ENCODE results near the gene LAMC2.

LAMC2 gene

DNA sequence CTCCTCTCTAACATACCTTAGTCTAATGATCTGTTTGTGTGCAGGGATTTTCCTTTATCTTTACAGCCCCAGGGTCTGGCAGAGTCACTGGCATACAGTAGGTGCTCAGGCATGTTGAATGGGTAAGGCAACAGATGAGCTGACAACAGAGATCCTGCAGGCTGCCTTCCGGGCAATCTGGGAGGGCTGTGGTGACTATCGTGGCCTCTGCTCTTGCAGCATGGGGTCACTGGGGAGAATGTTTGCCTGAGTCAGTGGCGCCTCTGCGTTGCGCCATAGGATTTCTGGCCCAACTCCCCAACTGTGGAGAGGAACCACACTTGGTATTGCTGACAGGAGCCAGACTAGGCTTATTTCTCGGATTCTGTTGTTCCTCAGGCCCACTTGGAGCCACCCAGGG is 93.8 kb downstream of the LAMC2 start:
- no peak overlapping the region for H3K4me3 ChIP-seq (ENCODE audit: low read depth, low read length)
- DNase-seq (ENCODE audit: low read depth): no peak
- TF ChIP-seq, protein P1, sequence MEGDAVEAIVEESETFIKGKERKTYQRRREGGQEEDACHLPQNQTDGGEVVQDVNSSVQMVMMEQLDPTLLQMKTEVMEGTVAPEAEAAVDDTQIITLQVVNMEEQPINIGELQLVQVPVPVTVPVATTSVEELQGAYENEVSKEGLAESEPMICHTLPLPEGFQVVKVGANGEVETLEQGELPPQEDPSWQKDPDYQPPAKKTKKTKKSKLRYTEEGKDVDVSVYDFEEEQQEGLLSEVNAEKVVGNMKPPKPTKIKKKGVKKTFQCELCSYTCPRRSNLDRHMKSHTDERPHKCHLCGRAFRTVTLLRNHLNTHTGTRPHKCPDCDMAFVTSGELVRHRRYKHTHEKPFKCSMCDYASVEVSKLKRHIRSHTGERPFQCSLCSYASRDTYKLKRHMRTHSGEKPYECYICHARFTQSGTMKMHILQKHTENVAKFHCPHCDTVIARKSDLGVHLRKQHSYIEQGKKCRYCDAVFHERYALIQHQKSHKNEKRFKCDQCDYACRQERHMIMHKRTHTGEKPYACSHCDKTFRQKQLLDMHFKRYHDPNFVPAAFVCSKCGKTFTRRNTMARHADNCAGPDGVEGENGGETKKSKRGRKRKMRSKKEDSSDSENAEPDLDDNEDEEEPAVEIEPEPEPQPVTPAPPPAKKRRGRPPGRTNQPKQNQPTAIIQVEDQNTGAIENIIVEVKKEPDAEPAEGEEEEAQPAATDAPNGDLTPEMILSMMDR (IDR thresholded peaks at IDR 0.05; ENCODE audit: control insufficient read depth, extremely low read depth, insufficient read depth): no peak

DNA sequence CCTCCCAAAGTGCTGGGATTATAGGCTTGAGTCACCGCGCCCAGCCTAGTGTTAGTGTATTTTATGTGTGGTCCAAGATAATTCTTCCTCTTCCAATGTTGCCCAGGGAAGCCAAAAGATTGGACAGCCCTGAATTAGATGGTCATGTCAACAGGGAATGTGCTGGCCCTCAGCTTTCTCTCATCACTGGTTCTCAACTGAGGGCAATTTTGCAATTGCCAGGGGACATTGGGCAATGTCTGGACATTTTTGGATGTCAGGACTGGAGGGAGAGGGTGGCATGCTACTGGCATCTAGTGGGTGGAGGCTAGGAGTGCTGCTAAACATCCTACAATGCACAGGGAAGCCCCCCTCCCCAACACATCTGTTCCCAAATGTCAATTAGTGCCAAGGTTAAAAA is 95.0 kb downstream of the LAMC2 start:
- DNase-seq (ENCODE audit: low read depth): no peak
- no peak overlapping the region for H3K4me3 ChIP-seq (ENCODE audit: low read depth, low read length)
- TF ChIP-seq, protein P1 (IDR thresholded peaks at IDR 0.05; ENCODE audit: control insufficient read depth, extremely low read depth, insufficient read depth): no peak

DNA sequence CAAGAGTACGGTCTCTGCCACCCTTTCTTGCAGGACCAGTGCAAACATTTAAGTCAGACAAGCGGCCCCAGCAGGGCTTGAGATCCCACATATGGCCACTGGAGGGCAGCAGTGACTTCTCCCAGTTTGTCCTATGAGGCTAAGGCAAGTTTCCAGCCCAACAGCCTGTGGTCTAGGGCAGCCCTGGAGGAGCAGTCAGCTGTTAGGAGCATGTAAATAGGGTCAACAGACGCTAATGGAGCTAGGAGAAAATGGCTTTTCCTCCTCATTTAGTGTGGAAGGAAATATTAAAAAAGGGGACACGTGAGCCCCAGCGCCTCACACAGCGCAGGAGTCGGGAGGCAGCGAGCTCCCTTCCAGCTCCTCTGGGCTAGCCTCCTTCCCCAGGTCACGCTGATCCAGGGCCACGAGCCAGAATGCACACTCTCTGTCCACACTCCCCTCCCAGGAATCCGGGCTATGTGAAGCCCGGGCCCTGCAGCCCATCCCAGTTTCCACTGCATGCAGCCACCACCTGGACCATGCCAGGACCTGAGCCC is 95.6 kb downstream of the LAMC2 start:
- TF ChIP-seq, protein P1 (IDR thresholded peaks at IDR 0.05; ENCODE audit: control insufficient read depth, extremely low read depth, insufficient read depth): peak; percentile 87
- no peak overlapping the region for H3K4me3 ChIP-seq (ENCODE audit: low read depth, low read length)
- DNase-seq (ENCODE audit: low read depth): peak; percentile 77

DNA sequence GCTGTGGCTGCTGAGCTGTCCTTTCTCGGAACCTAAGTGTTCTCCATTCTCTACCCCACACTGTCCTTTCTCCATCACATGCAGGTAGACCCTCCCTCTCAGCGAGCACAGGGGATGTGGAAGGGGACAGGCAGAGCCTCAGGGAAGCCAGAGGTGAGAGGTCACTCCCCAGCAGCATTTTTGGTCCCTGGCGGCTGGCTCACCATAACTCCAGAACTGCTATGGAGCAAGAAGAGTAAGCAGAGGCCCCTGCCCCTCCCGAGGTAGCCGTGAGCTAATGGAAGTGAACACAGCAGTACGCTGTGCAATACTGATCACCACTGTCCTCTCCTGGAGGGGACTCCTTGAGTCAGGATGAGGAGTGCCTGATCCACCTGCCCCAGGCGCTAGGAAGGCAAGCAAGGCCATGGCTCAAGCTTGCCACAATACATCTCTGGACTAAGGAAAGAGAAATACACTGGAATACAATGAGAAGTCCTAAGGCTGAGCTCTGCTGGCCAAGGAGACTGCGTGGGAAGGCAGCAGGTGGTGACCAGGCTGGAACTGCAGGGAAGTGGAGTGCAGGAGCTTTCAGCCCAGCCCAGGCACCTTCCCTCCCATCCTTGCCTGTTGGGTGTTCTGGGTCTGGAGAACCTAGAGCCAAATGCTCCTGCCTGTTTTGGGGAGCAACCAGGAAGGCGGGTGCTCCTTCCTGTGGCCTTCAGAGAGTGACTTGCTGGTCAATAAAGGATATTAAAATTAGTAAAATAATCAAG is 96.2 kb downstream of the LAMC2 start:
- TF ChIP-seq, protein P1 (IDR thresholded peaks at IDR 0.05; ENCODE audit: control insufficient read depth, extremely low read depth, insufficient read depth): no peak
- DNase-seq (ENCODE audit: low read depth): no peak

DNA sequence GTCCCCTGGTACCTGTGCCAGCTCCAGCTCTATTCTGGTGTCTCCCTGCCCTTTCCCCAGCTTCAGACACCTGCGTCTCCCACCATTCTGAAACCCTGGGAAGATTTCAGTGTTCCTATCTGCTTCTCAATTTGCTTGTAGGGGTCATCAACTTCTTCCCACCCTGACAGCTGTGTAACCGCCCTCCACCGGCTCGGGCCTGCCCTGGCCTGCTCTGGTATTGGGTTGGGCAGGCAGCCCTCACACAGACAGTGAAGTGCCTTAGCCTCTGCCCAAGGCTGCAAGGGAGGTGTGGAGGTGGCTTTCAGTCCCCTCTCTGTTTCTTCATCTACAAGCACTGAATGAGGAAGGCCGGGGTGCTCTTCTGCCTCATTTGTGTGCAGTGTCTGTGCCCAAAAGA is 97.2 kb downstream of the LAMC2 start:
- TF ChIP-seq, protein P1 (IDR thresholded peaks at IDR 0.05; ENCODE audit: control insufficient read depth, extremely low read depth, insufficient read depth): no peak
- H3K4me3 ChIP-seq (ENCODE audit: low read depth, low read length): no peak overlapping the region
- DNase-seq (ENCODE audit: low read depth): no peak

More for the DNA sequence above, 96.2 kb downstream of the LAMC2 start:
- H3K4me3 ChIP-seq (ENCODE audit: low read depth, low read length): no peak overlapping the region

DNA sequence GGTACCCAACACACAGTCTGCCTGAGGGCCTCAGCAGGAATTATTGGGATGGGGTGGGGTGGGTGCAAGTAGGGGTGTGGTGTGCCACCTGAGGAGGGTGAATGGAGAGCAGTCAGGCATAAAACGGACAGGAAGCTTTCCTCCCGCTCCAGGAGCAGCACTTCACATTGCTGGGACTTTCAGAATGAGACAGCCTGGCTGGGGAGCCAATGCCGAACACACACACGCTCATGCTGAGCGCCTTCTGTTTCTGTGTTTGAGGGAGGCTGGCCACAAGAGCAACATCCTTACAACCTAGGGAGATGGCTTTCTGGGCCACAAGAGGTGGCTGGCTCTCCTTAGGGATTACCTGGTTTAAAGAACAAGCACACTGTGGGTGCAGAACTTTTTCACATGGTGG is 98.0 kb downstream of the LAMC2 start:
- no peak overlapping the region for H3K4me3 ChIP-seq (ENCODE audit: low read depth, low read length)
- no peak for DNase-seq (ENCODE audit: low read depth)
- TF ChIP-seq, protein P1 (IDR thresholded peaks at IDR 0.05; ENCODE audit: control insufficient read depth, extremely low read depth, insufficient read depth): no peak

DNA sequence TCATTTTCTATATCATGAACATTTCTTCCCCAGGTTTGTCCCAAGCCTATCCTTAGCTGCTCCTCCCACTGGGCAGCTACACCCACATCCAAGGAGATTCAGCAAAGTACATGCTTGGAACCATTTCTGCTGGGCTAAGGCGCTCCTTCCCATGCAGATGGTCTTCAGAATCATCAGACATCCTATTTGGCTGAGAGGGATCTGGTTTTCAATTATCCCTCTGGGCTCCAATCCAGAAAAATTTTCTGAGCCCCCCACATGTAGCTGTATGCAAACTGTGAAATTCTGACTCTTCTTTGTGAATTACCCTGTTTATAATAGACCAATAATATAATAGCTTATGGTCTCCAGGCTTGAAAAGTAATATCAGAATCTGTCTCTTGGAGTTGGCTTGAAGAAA is 99.2 kb downstream of the LAMC2 start:
- no peak for DNase-seq (ENCODE audit: low read depth)
- no peak overlapping the region for H3K4me3 ChIP-seq (ENCODE audit: low read depth, low read length)
- TF ChIP-seq, protein P1 (IDR thresholded peaks at IDR 0.05; ENCODE audit: control insufficient read depth, extremely low read depth, insufficient read depth): no peak
